ENCODE data around the gene GNAT2.

The GNAT2 gene

DNA sequence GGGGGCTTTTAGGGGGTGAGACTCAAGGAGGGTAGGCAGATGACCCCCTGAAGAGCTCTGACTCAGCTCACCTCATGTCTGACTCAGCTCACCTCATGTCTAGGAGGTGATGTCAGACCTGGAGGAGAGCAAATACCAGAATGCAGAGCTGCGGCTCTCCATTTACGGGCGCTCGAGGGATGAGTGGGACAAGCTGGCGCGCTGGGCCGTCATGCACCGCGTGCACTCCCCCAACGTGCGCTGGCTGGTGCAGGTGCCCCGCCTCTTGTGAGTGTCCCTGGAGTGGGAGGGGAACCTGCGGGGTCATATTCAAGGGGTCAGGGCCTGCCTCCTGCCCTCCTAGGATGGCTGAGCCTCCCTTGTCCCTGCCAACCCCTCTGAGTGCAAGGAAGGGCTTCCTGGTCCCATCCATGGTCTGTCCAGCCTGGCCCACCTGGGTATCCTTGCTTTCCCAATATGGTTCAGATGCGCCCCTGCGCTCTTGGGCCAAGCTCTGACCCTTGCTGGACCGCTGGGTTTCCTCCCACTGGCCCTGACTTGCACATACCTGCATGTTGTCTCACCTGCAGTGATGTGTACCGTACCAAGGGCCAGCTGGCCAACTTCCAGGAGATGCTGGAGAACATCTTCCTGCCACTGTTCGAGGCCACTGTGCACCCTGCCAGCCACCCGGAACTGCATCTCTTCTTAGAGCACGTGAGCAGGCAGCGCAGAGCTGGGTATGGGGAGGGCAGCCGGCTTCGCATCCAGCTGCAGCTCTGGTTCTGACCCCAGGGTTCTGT, 9.3 kb upstream of the GNAT2 start:
- no peak for DNase-seq (ENCODE audit: low read depth)
- no peak for TF ChIP-seq CTCF (IDR thresholded peaks at IDR 0.05; ENCODE audit: control insufficient read depth, insufficient read depth, low read depth, low read length, missing control alignments)
- H3K4me3 ChIP-seq (ENCODE audit: control insufficient read depth, low read depth, low read length), result no peak overlapping the region

- no peak for TF ChIP-seq CTCF (IDR thresholded peaks at IDR 0.05; ENCODE audit: control insufficient read depth, insufficient read depth, low read depth, low read length, missing control alignments)
- no peak overlapping the region for H3K4me3 ChIP-seq (ENCODE audit: control insufficient read depth, low read depth, low read length)
- no peak for DNase-seq (ENCODE audit: low read depth)
These were observed 8.4 kb upstream of the GNAT2 start for GRCh38 chr1:109627692-109628399.

DNA sequence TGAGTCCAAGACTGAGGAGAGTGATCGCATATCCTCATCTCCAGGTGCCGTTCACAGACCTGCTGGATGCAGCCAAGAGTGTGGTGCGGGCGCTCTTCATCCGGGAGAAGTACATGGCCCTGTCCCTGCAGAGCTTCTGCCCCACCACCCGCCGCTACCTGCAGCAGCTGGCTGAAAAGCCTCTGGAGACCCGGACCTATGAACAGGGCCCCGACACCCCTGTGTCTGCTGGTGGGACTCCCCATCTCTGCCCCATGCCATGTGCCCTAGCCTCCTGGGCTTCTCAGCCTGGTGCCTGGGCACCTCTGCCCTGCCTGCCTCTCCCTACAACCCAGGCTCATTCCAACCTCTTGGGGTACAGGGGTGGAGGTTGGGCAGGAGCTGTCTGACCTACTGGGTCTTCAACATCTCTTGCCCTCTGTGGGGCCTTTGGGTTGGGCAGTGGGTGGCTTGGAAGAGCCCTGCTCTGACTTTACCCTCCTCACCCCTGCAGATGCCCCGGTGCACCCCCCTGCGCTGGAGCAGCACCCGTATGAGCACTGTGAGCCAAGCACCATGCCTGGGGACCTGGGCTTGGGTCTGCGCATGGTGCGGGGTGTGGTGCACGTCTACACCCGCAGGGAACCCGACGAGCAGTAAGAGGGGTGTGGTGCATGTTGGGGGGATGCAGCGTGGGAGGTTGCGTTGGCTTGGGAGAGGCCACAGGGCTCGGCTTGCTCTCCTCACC, 7.4 kb upstream of the GNAT2 start:
- no peak overlapping the region for H3K4me3 ChIP-seq (ENCODE audit: control insufficient read depth, low read depth, low read length)
- no peak for TF ChIP-seq CTCF (IDR thresholded peaks at IDR 0.05; ENCODE audit: control insufficient read depth, insufficient read depth, low read depth, low read length, missing control alignments)
- DNase-seq (ENCODE audit: low read depth), result no peak

GRCh38 chr1:109625601-109626560, 6.5 kb upstream of the GNAT2 start:
- no peak overlapping the region for H3K4me3 ChIP-seq (ENCODE audit: control insufficient read depth, low read depth, low read length)
- TF ChIP-seq CTCF (IDR thresholded peaks at IDR 0.05; ENCODE audit: control insufficient read depth, insufficient read depth, low read depth, low read length, missing control alignments), result no peak
- no peak for DNase-seq (ENCODE audit: low read depth)

- DNase-seq (ENCODE audit: low read depth), result no peak
- no peak overlapping the region for H3K4me3 ChIP-seq (ENCODE audit: control insufficient read depth, low read depth, low read length)
These were observed 5.8 kb upstream of the GNAT2 start for GRCh38 chr1:109625176-109625575.

More at GRCh38 chr1:109625176-109625575, 5.8 kb upstream of the GNAT2 start:
- TF ChIP-seq CTCF (IDR thresholded peaks at IDR 0.05; ENCODE audit: control insufficient read depth, insufficient read depth, low read depth, low read length, missing control alignments), result no peak

Data from AG09309 (cell line).